Measurements from ENCODE around the gene S100A11.

Gene S100A11

GRCh38 chr1:152000964-152001630 lies 35.7 kb downstream of the S100A11 start:
- no peak for DNase-seq

DNA sequence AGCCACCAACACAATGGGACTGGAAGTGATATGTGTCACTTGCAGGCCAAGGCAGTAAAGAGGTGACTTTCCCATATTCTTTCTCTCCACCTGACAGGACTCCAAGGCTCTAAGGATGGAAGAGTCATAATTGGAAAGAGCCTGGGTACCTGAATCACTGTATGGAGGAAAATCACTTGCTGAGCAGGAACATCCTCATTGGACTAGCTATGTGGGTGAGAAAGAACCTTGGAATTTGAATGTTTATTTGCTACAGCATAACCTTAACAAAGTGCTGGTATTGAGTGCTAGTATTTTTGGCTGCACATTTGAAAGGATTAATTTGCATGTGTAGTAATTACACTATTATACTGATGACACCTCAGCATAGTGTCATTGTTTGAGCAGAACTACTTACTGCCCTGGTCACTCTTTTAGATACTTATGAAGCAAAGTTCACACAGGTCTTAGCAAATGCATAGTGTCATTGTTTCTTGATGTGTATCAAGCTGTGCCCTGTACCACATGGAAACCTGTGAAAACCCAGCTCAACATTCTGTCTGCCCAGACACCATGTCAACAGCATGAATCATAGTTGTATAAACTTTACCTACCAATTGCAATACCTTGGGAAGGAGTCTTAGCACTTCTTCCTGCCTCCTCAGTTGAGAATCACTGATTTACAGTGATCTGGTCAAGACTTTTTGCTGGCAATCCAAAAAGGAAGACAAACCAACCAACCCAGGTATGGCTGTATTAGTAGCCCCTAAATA lies 38.0 kb downstream of the S100A11 start:
- no peak for DNase-seq

- DNase-seq: no peak
These were observed 39.6 kb downstream of the S100A11 start for GRCh38 chr1:151997284-151997570.

GRCh38 chr1:151995774-151996173 lies 41.0 kb downstream of the S100A11 start:
- no peak for DNase-seq

DNA sequence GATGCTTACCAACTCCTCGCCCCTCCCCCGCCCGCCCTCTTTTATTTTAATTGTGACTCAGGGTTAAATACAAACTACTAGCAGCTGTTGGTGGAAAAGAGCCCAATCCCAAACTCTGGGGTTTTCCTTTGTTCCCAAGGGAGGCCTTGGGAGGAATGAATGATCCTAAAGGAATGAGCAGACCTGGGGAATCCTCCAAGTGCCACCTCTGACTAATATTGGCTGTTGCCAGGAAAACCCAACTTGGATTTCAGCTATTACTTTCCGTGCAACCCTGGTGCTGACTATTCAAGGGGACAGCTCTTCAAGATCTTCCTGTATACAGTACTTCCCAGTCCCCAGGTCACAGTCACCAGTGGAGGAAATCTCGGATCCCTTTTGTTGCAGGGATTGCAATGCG lies 41.8 kb downstream of the S100A11 start:
- no peak for DNase-seq

DNA sequence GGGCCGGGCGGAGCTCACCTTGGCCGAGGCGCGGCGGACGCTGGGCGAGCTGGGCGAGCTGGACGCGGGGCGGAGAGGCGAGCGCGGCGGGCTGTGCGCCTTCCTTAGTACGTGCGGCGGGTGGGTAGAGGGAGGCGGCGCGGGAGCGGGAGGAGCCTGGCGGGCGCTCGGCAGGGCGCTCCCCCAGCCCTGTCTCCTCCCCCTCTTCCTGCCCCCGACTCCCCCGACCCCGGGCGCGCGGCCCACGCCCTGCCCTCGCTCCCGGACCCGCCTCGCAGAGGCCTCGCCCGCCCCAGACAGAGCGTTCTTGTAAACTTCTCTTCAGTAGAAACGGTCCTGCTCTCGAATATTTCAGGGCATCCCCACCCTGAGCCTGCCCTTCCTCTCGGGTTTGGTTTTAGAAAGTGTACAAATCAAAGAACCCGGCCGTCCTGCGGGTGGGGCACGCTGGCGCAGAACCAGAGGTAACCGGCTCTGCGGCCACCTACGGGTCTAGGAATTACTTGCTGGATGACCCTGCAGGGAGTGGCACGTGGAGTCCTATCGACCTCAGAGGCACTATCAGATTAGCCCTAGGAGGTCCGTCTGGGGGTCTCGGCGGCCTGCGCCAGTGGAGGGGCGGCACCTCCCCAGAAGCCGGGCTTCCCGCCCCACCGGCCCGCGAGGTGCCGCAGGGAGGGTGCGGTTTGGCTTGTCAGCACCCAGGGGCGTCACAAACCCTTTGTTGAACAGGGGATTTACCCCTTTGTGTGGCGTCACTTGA lies 42.9 kb downstream of the S100A11 start, which contains the start of gene S100A10:
S100A10 (minus strand) TSS at position 126 of the 763 bp plus-strand sequence. CDS start 7,629 bp downstream, outside the sequence.
- DNase-seq: no peak

DNA sequence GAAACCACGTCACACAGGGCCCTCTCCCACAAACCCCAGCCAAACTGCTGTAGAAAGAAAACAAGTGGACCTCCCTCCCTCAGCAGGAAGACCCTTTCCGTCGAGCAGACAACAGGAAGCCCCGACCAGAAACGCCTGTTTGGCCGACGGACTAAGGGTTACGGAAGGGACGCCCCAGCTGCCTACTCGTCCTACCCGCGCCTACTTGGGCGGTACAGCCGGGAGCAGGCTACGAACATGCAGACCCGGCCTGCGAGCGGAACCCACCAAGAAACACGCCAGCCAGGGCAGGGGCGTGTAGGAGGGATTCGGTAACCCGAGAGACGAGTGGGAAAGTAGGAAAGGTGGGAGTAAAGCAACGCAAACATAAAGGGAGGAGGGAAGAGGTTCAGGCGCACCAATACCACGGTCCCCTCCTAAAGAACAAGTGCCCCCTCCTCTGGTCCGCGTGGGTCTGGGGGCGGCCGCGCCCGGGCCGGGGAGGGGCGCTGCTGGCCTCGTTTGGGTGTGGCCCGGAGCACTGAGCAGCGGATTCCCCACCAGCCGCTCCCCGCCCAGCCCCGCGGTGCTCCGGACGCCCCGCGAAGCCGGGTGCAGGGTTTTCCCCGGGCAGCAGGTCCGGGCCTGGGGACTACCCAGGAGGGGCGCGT lies 43.6 kb downstream of the S100A11 start:
- DNase-seq: no peak

DNA sequence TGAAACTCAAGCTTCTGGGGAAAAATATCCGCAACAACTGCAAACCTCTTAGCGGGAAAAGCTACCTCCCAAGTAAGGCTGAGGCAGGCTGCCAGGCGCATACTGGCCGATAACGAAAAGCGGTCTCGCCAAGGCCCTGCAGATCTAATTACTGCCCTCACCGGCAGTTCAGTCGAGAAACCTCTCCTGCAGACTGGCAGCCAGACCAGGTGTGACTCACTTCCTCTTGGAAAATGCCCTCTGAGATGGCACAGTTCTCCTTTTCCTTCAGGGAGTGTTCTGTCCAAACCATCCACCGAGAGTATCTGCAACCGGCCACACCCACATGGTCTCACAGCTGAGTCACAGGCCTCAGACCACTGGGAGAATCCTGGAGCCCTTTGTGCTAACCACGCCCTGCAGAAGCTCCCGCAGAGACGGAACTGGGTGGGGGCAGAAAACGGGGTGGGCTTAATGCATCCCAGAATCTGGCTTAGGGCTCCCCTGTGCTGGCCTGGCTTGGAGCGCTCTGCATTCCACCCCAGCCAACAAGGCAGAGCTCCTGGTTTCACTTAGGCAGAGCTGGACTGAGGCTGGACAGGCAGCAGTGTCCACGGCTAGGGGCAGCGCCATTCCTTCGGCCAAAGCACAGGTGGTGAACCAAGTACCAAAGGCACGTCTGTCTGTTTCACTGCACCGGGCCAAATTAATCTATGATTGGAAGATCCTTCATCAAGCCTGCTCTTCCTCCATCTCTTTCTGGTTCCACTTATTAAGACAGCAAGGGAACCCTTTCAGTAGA lies 44.3 kb downstream of the S100A11 start:
- DNase-seq: no peak

GRCh38 chr1:151991663-151992302 lies 45.0 kb downstream of the S100A11 start:
- no peak for DNase-seq

GRCh38 chr1:151990856-151991198 lies 46.0 kb downstream of the S100A11 start:
- DNase-seq: no peak

DNA sequence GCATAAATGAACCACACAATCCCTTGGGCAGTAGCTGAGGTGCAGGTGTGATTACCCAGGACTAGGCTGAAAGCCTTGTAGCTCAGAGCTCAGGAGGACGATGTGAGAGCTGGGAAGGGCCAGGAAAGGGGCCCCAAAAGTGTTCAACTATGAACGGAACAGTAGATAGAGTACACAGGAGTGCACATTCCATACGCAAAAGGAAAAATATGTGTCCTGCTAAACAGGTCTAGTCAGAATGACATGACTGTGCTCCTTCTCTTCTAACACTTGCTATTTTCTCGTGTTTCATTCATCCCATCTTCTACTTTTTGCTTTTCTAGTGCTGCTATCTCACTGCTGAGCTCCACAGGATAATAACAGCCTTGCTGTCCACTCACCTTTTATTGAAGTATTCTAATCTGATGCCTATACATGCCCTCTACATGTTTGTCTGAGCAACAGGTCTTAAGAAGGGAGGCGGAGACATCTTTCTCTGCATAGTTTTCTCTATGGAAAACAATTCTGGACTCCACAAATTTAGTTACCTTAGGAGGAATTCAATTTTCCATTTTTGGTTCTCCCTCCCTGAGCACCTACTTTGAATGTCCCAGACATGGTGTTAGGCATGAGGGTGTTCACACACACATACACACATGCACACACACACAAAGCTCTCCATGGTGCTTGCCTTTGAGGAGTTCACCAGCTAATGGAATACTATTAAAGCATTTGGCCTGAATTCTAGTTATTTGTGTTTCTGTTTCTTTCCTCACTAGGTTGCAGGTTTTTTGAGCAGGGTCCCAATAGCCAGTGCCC lies 46.5 kb downstream of the S100A11 start:
- no peak for DNase-seq

GRCh38 chr1:151989211-151989862 lies 47.5 kb downstream of the S100A11 start:
- DNase-seq: no peak

GRCh38 chr1:151988405-151988923 lies 48.3 kb downstream of the S100A11 start:
- DNase-seq: no peak

DNA sequence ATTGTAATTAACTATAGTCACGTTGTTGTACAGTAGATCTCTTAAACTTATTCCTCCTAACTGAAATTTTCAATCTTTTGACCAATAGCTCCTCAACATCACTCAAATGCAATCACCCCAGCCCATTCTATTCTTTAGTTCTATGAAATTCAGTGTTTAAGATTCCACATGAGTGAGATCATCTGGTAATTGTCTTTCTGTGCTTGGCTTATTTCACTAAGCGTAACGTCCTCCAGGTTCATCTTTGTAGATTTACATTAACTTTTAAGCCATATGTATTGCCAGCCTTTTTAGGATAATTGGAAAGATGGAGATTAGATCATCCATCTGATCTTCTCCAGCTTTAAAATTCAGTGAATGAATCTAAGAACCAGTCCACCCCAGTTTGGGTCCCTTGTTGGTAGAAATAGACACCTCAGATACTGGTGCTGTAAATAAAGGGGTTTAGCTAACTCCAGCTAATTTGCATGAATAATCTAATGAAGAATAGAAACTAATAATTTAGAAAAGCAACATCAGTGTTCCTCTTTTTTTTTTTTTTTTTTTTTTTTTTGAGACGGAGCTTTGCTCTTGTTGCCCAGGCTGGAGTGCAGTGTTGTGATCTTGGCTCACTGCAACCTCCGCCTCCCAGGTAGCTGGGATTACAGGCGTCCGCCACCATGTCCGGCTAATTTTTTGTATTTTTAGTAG lies 50.2 kb downstream of the S100A11 start:
- no peak for DNase-seq

GRCh38 chr1:151985768-151986167 lies 51.0 kb downstream of the S100A11 start:
- DNase-seq: no peak

- no peak for DNase-seq
These were observed 51.5 kb downstream of the S100A11 start for GRCh38 chr1:151985270-151985669.

DNA sequence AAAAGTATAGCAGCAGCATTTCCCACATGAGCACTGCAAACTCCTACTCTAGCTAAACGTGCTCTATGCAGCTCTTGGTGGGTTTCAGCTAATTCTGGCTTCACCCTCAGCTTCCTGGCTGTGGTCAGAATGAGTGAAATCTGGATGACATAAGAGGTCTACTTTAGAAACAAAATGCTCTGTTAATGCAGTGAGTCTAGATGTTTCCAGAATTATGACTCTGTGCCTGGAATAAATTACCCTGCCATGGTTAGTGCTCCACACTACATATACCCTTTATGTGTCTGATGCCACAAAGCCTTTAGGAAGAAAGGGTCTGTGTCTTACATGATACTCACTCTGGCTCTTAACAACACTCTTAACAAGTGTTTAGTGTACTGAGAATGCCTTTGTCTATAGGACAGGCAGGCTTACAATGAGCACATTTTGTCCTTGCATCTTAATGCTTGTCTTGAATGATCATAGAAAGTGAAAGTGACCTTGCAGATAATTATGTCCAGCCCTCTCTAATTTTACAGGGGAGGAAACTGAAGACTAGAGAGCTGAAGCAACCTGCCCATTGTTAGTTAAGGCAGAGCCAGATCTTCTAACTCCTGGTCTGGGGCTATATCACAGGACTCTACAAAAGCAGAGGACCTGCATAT lies 52.4 kb downstream of the S100A11 start:
- DNase-seq: no peak

Data from NCI-H1048 (cell line).